ENCODE measurements around the gene MPC2. TPM values are rescaled to one million over a fixed set of nuclear protein-coding genes. Genes with fewer than 3 reads are reported as not detected.

The MPC2 gene
- total and polyA plus RNA-seq, 9 donors, result 22.1 to 91.2 (median 49.3) TPM

DNA sequence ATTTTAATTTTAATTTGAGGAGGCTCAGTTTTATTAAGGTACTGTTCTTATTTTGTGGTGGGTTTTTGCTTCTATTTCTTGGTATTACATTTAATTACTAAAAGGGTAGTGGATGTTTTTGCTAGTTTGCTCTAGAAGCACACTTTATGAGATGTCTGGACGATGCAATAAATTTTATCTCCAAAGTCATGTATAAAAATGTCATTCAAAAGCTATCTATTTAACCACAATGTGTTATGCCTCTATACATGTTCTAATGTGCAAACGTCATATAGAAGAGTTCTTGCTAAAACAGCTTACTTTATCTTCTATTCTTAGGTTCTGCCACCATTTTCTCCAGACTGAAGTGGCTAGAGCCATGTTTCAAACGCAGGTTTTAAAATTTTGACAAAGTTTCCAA, 12.9 kb upstream of the MPC2 start:
- Histone ChIP-seq H3K4me3 (no peak overlapping the region), H3K27me3 (no peaks in the 10 kb centered on the region), H3K27ac (no peak overlapping the region), H3K36me3 (no peaks in the 10 kb centered on the region), H3K4me1 (ENCODE audit: insufficient read depth) (peaks cover 1% of the 10 kb centered on the region), H3K9me3 (no peaks in the 10 kb centered on the region)
- TF ChIP-seq EP300 (IDR thresholded peaks at IDR 0.05) (no peak), POLR2A (IDR thresholded peaks at IDR 0.05) (no peak)
- TF ChIP-seq, protein P1, sequence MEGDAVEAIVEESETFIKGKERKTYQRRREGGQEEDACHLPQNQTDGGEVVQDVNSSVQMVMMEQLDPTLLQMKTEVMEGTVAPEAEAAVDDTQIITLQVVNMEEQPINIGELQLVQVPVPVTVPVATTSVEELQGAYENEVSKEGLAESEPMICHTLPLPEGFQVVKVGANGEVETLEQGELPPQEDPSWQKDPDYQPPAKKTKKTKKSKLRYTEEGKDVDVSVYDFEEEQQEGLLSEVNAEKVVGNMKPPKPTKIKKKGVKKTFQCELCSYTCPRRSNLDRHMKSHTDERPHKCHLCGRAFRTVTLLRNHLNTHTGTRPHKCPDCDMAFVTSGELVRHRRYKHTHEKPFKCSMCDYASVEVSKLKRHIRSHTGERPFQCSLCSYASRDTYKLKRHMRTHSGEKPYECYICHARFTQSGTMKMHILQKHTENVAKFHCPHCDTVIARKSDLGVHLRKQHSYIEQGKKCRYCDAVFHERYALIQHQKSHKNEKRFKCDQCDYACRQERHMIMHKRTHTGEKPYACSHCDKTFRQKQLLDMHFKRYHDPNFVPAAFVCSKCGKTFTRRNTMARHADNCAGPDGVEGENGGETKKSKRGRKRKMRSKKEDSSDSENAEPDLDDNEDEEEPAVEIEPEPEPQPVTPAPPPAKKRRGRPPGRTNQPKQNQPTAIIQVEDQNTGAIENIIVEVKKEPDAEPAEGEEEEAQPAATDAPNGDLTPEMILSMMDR (IDR thresholded peaks at IDR 0.05), result no peak
- DNase-seq, result no peak
- intact Hi-C loops (cut with DNase I), result no loop called here
- 76 to 89% (median 89%) methylated on average over 3 of the region's 3 CpGs for WGBS, 3 donors

- Histone ChIP-seq H3K4me3 (no peak overlapping the region), H3K27ac (no peak overlapping the region), H3K36me3 (no peaks in the 10 kb centered on the region), H3K9me3 (no peaks in the 10 kb centered on the region), H3K27me3 (no peaks in the 10 kb centered on the region), H3K4me1 (ENCODE audit: insufficient read depth) (peaks cover 1% of the 10 kb centered on the region)
- TF ChIP-seq EP300 (IDR thresholded peaks at IDR 0.05), result no peak
- TF ChIP-seq POLR2A (IDR thresholded peaks at IDR 0.05), result no peak
- TF ChIP-seq, protein P1 (IDR thresholded peaks at IDR 0.05), result no peak
- WGBS, 3 donors, result 83 to 88% (median 83%) methylated on average over 2 of the region's 2 CpGs
- no peak for DNase-seq
- intact Hi-C loops (cut with DNase I), result no loop called here
Measured at GRCh38 chr1:167947733-167948132, 10.9 kb upstream of the MPC2 start.

DNA sequence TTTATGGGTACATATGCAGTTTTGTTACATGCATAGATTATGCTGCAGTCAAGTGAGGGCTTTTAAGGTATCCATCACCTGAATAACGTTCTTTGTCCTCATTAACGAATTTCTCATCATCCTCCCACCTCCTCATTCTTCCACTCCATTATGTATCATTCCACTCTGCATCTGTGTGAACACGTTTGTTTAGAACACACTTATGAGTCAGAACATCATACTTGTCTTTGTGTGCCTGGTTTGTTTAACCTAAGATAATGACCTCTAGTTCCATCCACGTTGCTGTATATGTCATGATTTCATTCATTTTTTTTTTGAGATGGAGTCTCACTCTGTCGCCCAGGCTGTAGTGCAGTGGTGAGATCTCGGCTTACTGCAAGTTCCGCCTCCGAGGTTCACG, 6.7 kb upstream of the MPC2 start:
- no peak overlapping the region for H3K4me3 ChIP-seq
- H3K4me1 ChIP-seq (ENCODE audit: insufficient read depth), result peaks cover 2% of the 10 kb centered on the region
- DNase-seq, result no peak
- H3K9me3 ChIP-seq, result no peaks in the 10 kb centered on the region
- no peaks in the 10 kb centered on the region for H3K27me3 ChIP-seq
- no peaks in the 10 kb centered on the region for H3K36me3 ChIP-seq
- H3K27ac ChIP-seq, result no peak overlapping the region
- WGBS, 3 donors, result 81 to 90% (median 84%) methylated on average over 9 of the region's 9 CpGs
- intact Hi-C loops (cut with DNase I), result no loop called here
- TF ChIP-seq, protein P1 (IDR thresholded peaks at IDR 0.05), result no peak
- TF ChIP-seq POLR2A (IDR thresholded peaks at IDR 0.05), result no peak
- TF ChIP-seq EP300 (IDR thresholded peaks at IDR 0.05), result no peak

DNA sequence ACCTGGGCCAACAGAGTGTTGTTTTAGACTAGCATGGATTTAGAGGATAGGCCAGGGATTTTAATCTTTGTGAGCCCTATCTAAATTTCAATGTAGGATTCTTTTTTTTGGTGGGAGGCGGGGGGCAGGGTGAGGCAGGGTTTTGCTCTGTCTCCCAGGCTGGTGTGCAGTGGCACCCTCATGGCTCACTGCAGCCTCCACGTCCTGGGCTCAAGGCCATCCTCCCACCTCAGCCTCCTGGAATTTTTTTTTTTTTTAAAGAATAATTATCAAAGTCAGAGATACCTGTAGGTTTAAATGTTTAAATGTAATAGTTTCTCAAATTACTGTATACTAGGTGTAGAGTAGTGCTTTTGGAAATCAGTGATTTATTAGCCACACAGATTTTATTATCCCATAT, 3.4 kb upstream of the MPC2 start:
- Histone ChIP-seq H3K36me3 (no peaks in the 10 kb centered on the region), H3K4me3 (no peak overlapping the region), H3K27me3 (no peaks in the 10 kb centered on the region), H3K27ac (no peak overlapping the region), H3K4me1 (ENCODE audit: insufficient read depth) (peaks cover 2% of the 10 kb centered on the region), H3K9me3 (no peaks in the 10 kb centered on the region)
- 76 to 86% (median 76%) methylated on average over 2 of the region's 2 CpGs for WGBS, 3 donors
- TF ChIP-seq POLR2A (IDR thresholded peaks at IDR 0.05), result no peak
- no peak for TF ChIP-seq EP300 (IDR thresholded peaks at IDR 0.05)
- TF ChIP-seq, protein P1 (IDR thresholded peaks at IDR 0.05), result no peak
- intact Hi-C loops (cut with DNase I), result no loop called here
- no peak for DNase-seq

Data from ovary (tissue), 9 donors.